ENCODE results near the gene NUDT13. TPM values are rescaled to one million over a fixed set of nuclear protein-coding genes. Genes with fewer than 3 reads are reported as not detected.
A peak's percentile ranks its signal among the peaks of the same experiment; 100 is the strongest.

NUDT13 gene
- total RNA-seq, 2 donors from 2014 or later: 0.90 to 1.5 TPM

GRCh38 chr10:73095481-73096021 is 14.7 kb upstream of the NUDT13 start:
- Histone ChIP-seq H3K4me1 (peaks cover 0 to 26% of the 10 kb centered on the region in 2 donors), H3K27me3 (no peaks in the 10 kb centered on the region), H3K4me3 (peak overlapping the region; percentile 67 to 92), H3K36me3 (no peaks in the 10 kb centered on the region), H3K9me3 (no peaks in the 10 kb centered on the region), H3K27ac (peak overlapping the region; percentile 96 to 98)
- TF ChIP-seq CTCF (IDR thresholded peaks at IDR 0.05): no peak
- DNase-seq (ENCODE audit: low spot score): no peak

GRCh38 chr10:73096041-73096448 is 14.2 kb upstream of the NUDT13 start:
- Histone ChIP-seq H3K27me3 (no peaks in the 10 kb centered on the region), H3K4me3 (peak overlapping the region; percentile 67 to 92), H3K36me3 (no peaks in the 10 kb centered on the region), H3K9me3 (no peaks in the 10 kb centered on the region), H3K27ac (peak overlapping the region; percentile 96 to 98), H3K4me1 (peaks cover 0 to 26% of the 10 kb centered on the region in 2 donors)
- no peak for TF ChIP-seq CTCF (IDR thresholded peaks at IDR 0.05)
- DNase-seq (ENCODE audit: low spot score): peak; percentile 78

- Histone ChIP-seq H3K36me3 (no peaks in the 10 kb centered on the region), H3K27ac (peak within 1 kb of the TSS; percentile 96 to 98), H3K4me3 (peak within 1 kb of the TSS; percentile 67 to 92), H3K9me3 (no peaks in the 10 kb centered on the region), H3K4me1 (peaks cover 0 to 20% of the 10 kb centered on the region in 2 donors), H3K27me3 (no peaks in the 10 kb centered on the region)
- peak; percentile 46 to 79 for TF ChIP-seq CTCF (IDR thresholded peaks at IDR 0.05)
- DNase-seq (ENCODE audit: low spot score): peak; percentile 99
Measured at GRCh38 chr10:73096449-73097304, 13.6 kb upstream of the NUDT13 start, which contains the start of gene P4HA1. TSS of gene P4HA1 (minus strand) at chr10:73096866. CDS start at chr10:73074883, 21,983 bp downstream.

- peak overlapping the region; percentile 96 to 98 for H3K27ac ChIP-seq
- no peaks in the 10 kb centered on the region for H3K27me3 ChIP-seq
- H3K36me3 ChIP-seq: no peaks in the 10 kb centered on the region
- peaks cover 0 to 14% of the 10 kb centered on the region in 2 donors for H3K4me1 ChIP-seq
- DNase-seq (ENCODE audit: low spot score): no peak
- TF ChIP-seq CTCF (IDR thresholded peaks at IDR 0.05): no peak
- no peaks in the 10 kb centered on the region for H3K9me3 ChIP-seq
- peak overlapping the region; percentile 67 to 92 for H3K4me3 ChIP-seq
Measured at GRCh38 chr10:73097305-73097670, 13.0 kb upstream of the NUDT13 start.

GRCh38 chr10:73099141-73099540 is 11.1 kb upstream of the NUDT13 start:
- Histone ChIP-seq H3K36me3 (no peaks in the 10 kb centered on the region), H3K4me1 (peaks cover 0 to 12% of the 10 kb centered on the region in 2 donors), H3K4me3 (no peak overlapping the region), H3K9me3 (no peaks in the 10 kb centered on the region), H3K27ac (no peak overlapping the region), H3K27me3 (no peaks in the 10 kb centered on the region)
- no peak for TF ChIP-seq CTCF (IDR thresholded peaks at IDR 0.05)
- no peak for DNase-seq (ENCODE audit: low spot score)
